ENCODE results near the gene NECTIN1. TPM values are rescaled to one million over a fixed set of nuclear protein-coding genes. Genes with fewer than 3 reads are reported as not detected.

Gene NECTIN1
- total and polyA plus RNA-seq, 2 experiments from 2014 or later: 3.6 to 7.4 TPM

GRCh38 chr11:119745776-119746535, 17.0 kb upstream of the NECTIN1 start:
- Histone ChIP-seq H2AFZ (no peak overlapping the region), H3K27ac (no peak overlapping the region), H3K4me1 (ENCODE audit: insufficient read depth) (peaks cover 16% of the 10 kb centered on the region), H4K20me1 (ENCODE audit: insufficient read depth, poor library complexity, severe bottlenecking) (no peaks in the 10 kb centered on the region), H3K27me3 (peaks cover 6% of the 10 kb centered on the region), H3K79me2 (no peaks in the 10 kb centered on the region), H3K4me2 (no peak overlapping the region), H3K9me2 (replicated peaks; ENCODE audit: insufficient read depth) (no peaks in the 10 kb centered on the region), H3K9me3 (ENCODE audit: low read depth) (no peaks in the 10 kb centered on the region), H3K4me3 (no peak overlapping the region), H3K36me3 (replicated peaks; ENCODE audit: insufficient read depth, low read depth) (no peaks in the 10 kb centered on the region)
- 91% methylated on average over 16 of the region's 16 CpGs for WGBS (ENCODE audit: low lambda C conversion rate, missing lambda C conversion rate)
- DNase-seq (ENCODE audit: low spot score): no peak
- no peak for TF ChIP-seq EZH2phosphoT487 (IDR thresholded peaks at IDR 0.05; ENCODE audit: low read depth, severe bottlenecking, unreplicated experiment)

- Histone ChIP-seq H3K9me2 (replicated peaks; ENCODE audit: insufficient read depth) (no peaks in the 10 kb centered on the region), H3K4me3 (no peak overlapping the region), H3K79me2 (no peaks in the 10 kb centered on the region), H2AFZ (no peak overlapping the region), H3K4me2 (no peak overlapping the region), H3K4me1 (ENCODE audit: insufficient read depth) (peaks cover 16% of the 10 kb centered on the region), H3K27ac (no peak overlapping the region), H3K9me3 (ENCODE audit: low read depth) (no peaks in the 10 kb centered on the region), H3K27me3 (peaks cover 6% of the 10 kb centered on the region), H3K36me3 (replicated peaks; ENCODE audit: insufficient read depth, low read depth) (no peaks in the 10 kb centered on the region), H4K20me1 (ENCODE audit: insufficient read depth, poor library complexity, severe bottlenecking) (no peaks in the 10 kb centered on the region)
- no peak for DNase-seq (ENCODE audit: low spot score)
- WGBS (ENCODE audit: low lambda C conversion rate, missing lambda C conversion rate): 82% methylated on average over 5 of the region's 5 CpGs
- no peak for TF ChIP-seq EZH2phosphoT487 (IDR thresholded peaks at IDR 0.05; ENCODE audit: low read depth, severe bottlenecking, unreplicated experiment)
- no peak for TF ChIP-seq EZH2 (IDR thresholded peaks at IDR 0.05; ENCODE audit: borderline replicate concordance)
- TF ChIP-seq CTCF (IDR thresholded peaks at IDR 0.05; ENCODE audit: poor library complexity): no peak
Observed at GRCh38 chr11:119745112-119745511, 16.1 kb upstream of the NECTIN1 start.

GRCh38 chr11:119744577-119744976, 15.6 kb upstream of the NECTIN1 start:
- 88% methylated on average over 2 of the region's 2 CpGs for WGBS (ENCODE audit: low lambda C conversion rate, missing lambda C conversion rate)
- Histone ChIP-seq H2AFZ (no peak overlapping the region), H3K4me2 (no peak overlapping the region), H3K4me1 (ENCODE audit: insufficient read depth) (peaks cover 16% of the 10 kb centered on the region), H3K27me3 (peaks cover 6% of the 10 kb centered on the region), H4K20me1 (ENCODE audit: insufficient read depth, poor library complexity, severe bottlenecking) (no peaks in the 10 kb centered on the region), H3K4me3 (no peak overlapping the region), H3K79me2 (no peaks in the 10 kb centered on the region), H3K9me3 (ENCODE audit: low read depth) (no peaks in the 10 kb centered on the region), H3K9me2 (replicated peaks; ENCODE audit: insufficient read depth) (no peaks in the 10 kb centered on the region), H3K36me3 (replicated peaks; ENCODE audit: insufficient read depth, low read depth) (no peaks in the 10 kb centered on the region), H3K27ac (no peak overlapping the region)
- TF ChIP-seq EZH2 (IDR thresholded peaks at IDR 0.05; ENCODE audit: borderline replicate concordance): no peak
- TF ChIP-seq CTCF (IDR thresholded peaks at IDR 0.05; ENCODE audit: poor library complexity): no peak
- no peak for TF ChIP-seq EZH2phosphoT487 (IDR thresholded peaks at IDR 0.05; ENCODE audit: low read depth, severe bottlenecking, unreplicated experiment)
- DNase-seq (ENCODE audit: low spot score): no peak

GRCh38 chr11:119743006-119743405, 14.0 kb upstream of the NECTIN1 start:
- Histone ChIP-seq H3K9me2 (replicated peaks; ENCODE audit: insufficient read depth) (no peaks in the 10 kb centered on the region), H3K36me3 (replicated peaks; ENCODE audit: insufficient read depth, low read depth) (no peaks in the 10 kb centered on the region), H3K9me3 (ENCODE audit: low read depth) (no peaks in the 10 kb centered on the region), H3K4me2 (peak overlapping the region; percentile 84), H3K4me3 (no peak overlapping the region), H3K4me1 (ENCODE audit: insufficient read depth) (peaks cover 16% of the 10 kb centered on the region), H3K27me3 (peaks cover 6% of the 10 kb centered on the region), H2AFZ (no peak overlapping the region), H3K27ac (no peak overlapping the region), H4K20me1 (ENCODE audit: insufficient read depth, poor library complexity, severe bottlenecking) (no peaks in the 10 kb centered on the region), H3K79me2 (no peaks in the 10 kb centered on the region)
- TF ChIP-seq EZH2phosphoT487 (IDR thresholded peaks at IDR 0.05; ENCODE audit: low read depth, severe bottlenecking, unreplicated experiment) (no peak), CTCF (IDR thresholded peaks at IDR 0.05; ENCODE audit: poor library complexity) (no peak), EZH2 (IDR thresholded peaks at IDR 0.05; ENCODE audit: borderline replicate concordance) (no peak)
- 71% methylated on average over 8 of the region's 8 CpGs for WGBS (ENCODE audit: low lambda C conversion rate, missing lambda C conversion rate)
- no peak for DNase-seq (ENCODE audit: low spot score)
